ENCODE data around the gene NPAS3. TPM values are rescaled to one million over a fixed set of nuclear protein-coding genes. Genes with fewer than 3 reads are reported as not detected.

NPAS3 gene
- polyA plus RNA-seq, 2 of the 4 experiments (the other 2 are of a cell fraction): not detected

GRCh38 chr14:32900547-32900946 is 38.1 kb upstream of the NPAS3 start (continued):
- no peak for TF ChIP-seq ATOH8 (CRISPR knock-in tag; IDR thresholded peaks at IDR 0.05; ENCODE audit: low read depth)

GRCh38 chr14:32905013-32905412 is 33.7 kb upstream of the NPAS3 start:
- H3K27ac ChIP-seq: no peak overlapping the region
- no peaks in the 10 kb centered on the region for H3K9me3 ChIP-seq
- no peak overlapping the region for H3K4me2 ChIP-seq
- DNase-seq (ENCODE audit: low read depth in 1 of 2, low spot score in 1 of 2): no peak
- no peak for TF ChIP-seq CEBPB (IDR thresholded peaks at IDR 0.05)
- 0 out of 2 replicates have a peak, but pooled peaks have one; percentile 17 for TF ChIP-seq NFE2L2 (conservative IDR thresholded peaks at IDR 0.05; ENCODE audit: low read length)
- CTCF ChIA-PET: interaction anchor here (0.5 kb wide), 1 partner anchor 82 kb away, joined by 4 read pairs; no protein-coding TSS in a partner anchor
- WGBS (ENCODE audit: missing lambda C conversion rate): 48% methylated on average over 2 of the region's 2 CpGs
- H3K4me3 ChIP-seq: no peak overlapping the region
- POLR2A ChIA-PET: no interaction called here
- no peaks in the 10 kb centered on the region for H3K4me1 ChIP-seq
- ATAC-seq: no peak
- no peak for FAIRE-seq

GRCh38 chr14:32906672-32907071 is 32.0 kb upstream of the NPAS3 start:
- Histone ChIP-seq H3K4me2 (no peak overlapping the region), H3K9me3 (no peaks in the 10 kb centered on the region), H3K4me1 (no peaks in the 10 kb centered on the region), H3K27ac (no peak overlapping the region), H3K4me3 (no peak overlapping the region)
- ChIA-PET CTCF (no interaction called here), POLR2A (no interaction called here)
- DNase-seq (ENCODE audit: low read depth in 1 of 2, low spot score in 1 of 2) (no peak), ATAC-seq (no peak), FAIRE-seq (no peak)
- TF ChIP-seq RFX5 (IDR thresholded peaks at IDR 0.05) (no peak), RNF2 (IDR thresholded peaks at IDR 0.05; ENCODE audit: borderline replicate concordance, low read depth) (no peak), ZFP36 (IDR thresholded peaks at IDR 0.05; ENCODE audit: borderline replicate concordance, partially characterized antibody) (no peak), HMGXB4 (CRISPR knock-in tag; IDR thresholded peaks at IDR 0.05; ENCODE audit: borderline replicate concordance) (no peak), JUNB (IDR thresholded peaks at IDR 0.05) (no peak), NFE2L2 (conservative IDR thresholded peaks at IDR 0.05; ENCODE audit: low read length) (no peak), RAD21 (conservative IDR thresholded peaks at IDR 0.05 in 1 of 2, IDR thresholded peaks at IDR 0.05 in 1 of 2) (no peak)
- 20% methylated on average over 2 of the region's 3 CpGs for WGBS (ENCODE audit: missing lambda C conversion rate)

- H3K27ac ChIP-seq: no peak overlapping the region
- no peak for ATAC-seq
- no peaks in the 10 kb centered on the region for H3K4me1 ChIP-seq
- 18% methylated on average over 9 of the region's 9 CpGs for WGBS (ENCODE audit: missing lambda C conversion rate)
- H3K4me3 ChIP-seq: no peak overlapping the region
- POLR2A ChIA-PET: no interaction called here
- H3K4me2 ChIP-seq: no peak overlapping the region
- FAIRE-seq: no peak
- CTCF ChIA-PET: interaction anchor here (0.7 kb wide), 1 partner anchor 340 kb away, joined by 3 read pairs; no protein-coding TSS in a partner anchor
- H3K9me3 ChIP-seq: no peaks in the 10 kb centered on the region
- TF ChIP-seq BCL3 (IDR thresholded peaks at IDR 0.05) (no peak), KDM1A (IDR thresholded peaks at IDR 0.05; ENCODE audit: low read depth) (no peak), HOXB13 (CRISPR knock-in tag; IDR thresholded peaks at IDR 0.05; ENCODE audit: low read depth) (no peak), POLR2A (IDR thresholded peaks at IDR 0.05; ENCODE audit: low read length) (no peak)
- no peak for DNase-seq (ENCODE audit: low read depth in 1 of 2, low spot score in 1 of 2)
Observed at GRCh38 chr14:32908196-32909084, 30.2 kb upstream of the NPAS3 start.

Measured in A549 (cell line).